Left lung (tissue), 10 donors: Measurements from ENCODE around the gene ZNF580. TPM values are rescaled to one million over a fixed set of nuclear protein-coding genes. Genes with fewer than 3 reads are reported as not detected.

Experiments used
- ATAC-seq: fragments of 200-7000 bp; cut with Tn5 transposase; one replicate; pipeline ENCODE4 v1.9.1; 2020; ENCODE audit warnings: moderate library complexity
- DNase-seq, 4 donors: peaks; one replicate each; pipeline ENCODE4 v3.0.0-alpha.2; 2013 to 2020
- H3K27ac ChIP-seq, 2 donors: fragments of 200-600 bp; sonication (generic) in 1 of 2; one replicate each; pipeline versions ENCODE4 v1.5.0 to v1.8.0; 2020 to 2021
- H3K27me3 ChIP-seq, 2 donors: fragments of 200-600 bp; sonication (generic) in 1 of 2; one replicate each; pipeline versions ENCODE4 v1.5.0 to v1.8.0; 2020 to 2021
- H3K36me3 ChIP-seq, 2 donors: fragments of 200-600 bp; sonication (generic) in 1 of 2; one replicate each; pipeline versions ENCODE4 v1.5.0 to v1.8.0; 2020 to 2021
- H3K4me1 ChIP-seq, 2 donors: fragments of 200-600 bp; one replicate each; pipeline ENCODE4 v1.8.0; 2021
- H3K4me3 ChIP-seq, 2 donors: fragments of 200-600 bp; sonication (generic) in 1 of 2; one replicate each; pipeline versions ENCODE4 v1.5.0 to v1.8.0; 2020 to 2021; ENCODE audit warnings: mild to moderate bottlenecking in 1 of 2
- H3K9me3 ChIP-seq, 2 donors: fragments of 200-600 bp; sonication (generic) in 1 of 2; one replicate each; pipeline versions ENCODE4 v1.5.0 to v1.8.0; 2020 to 2021
- intact Hi-C, 2 donors: fragments of 100-400 bp; cut with DNase I; formaldehyde crosslinking; loops; one replicate each; pipeline versions ENCODE4 v1.11.2 to v1.14.2; 2022
- polyA plus RNA-seq, 6 donors: library from polyadenylated mRNA; unstranded; fragments of 120-200 nt; gene quantifications; one replicate each; pipeline ENCODE4 v1.2.1, GENCODE V29; 2013; ENCODE audit not compliant: insufficient read length in 6 of 6
- total RNA-seq, 2 donors: library from RNA; stranded (reverse); fragmentation: NEBNext Ultra II Directional; extraction: Animal tissue kit (Norgen Biotek cat#: 25700); gene quantifications; one replicate each; pipeline ENCODE4 v1.2.1, GENCODE V29; 2021
- TF ChIP-seq, protein P1 (sequence below), 2 donors: fragments of 200-600 bp; sonication (generic) in 1 of 2; IDR thresholded peaks; one replicate each; pipeline versions ENCODE4 v1.5.0 to v1.8.0; 2021; ENCODE audit warnings: antibody characterized with exemption in 2 of 2
- donor health status: DM: no; HTN: yes; CAD: no.
- donor health status: DM: no; HTN: no; CAD: no.

The ZNF580 gene
- total and polyA plus RNA-seq, 8 donors = 33.8 to 49.5 (median 39.1) TPM

DNA sequence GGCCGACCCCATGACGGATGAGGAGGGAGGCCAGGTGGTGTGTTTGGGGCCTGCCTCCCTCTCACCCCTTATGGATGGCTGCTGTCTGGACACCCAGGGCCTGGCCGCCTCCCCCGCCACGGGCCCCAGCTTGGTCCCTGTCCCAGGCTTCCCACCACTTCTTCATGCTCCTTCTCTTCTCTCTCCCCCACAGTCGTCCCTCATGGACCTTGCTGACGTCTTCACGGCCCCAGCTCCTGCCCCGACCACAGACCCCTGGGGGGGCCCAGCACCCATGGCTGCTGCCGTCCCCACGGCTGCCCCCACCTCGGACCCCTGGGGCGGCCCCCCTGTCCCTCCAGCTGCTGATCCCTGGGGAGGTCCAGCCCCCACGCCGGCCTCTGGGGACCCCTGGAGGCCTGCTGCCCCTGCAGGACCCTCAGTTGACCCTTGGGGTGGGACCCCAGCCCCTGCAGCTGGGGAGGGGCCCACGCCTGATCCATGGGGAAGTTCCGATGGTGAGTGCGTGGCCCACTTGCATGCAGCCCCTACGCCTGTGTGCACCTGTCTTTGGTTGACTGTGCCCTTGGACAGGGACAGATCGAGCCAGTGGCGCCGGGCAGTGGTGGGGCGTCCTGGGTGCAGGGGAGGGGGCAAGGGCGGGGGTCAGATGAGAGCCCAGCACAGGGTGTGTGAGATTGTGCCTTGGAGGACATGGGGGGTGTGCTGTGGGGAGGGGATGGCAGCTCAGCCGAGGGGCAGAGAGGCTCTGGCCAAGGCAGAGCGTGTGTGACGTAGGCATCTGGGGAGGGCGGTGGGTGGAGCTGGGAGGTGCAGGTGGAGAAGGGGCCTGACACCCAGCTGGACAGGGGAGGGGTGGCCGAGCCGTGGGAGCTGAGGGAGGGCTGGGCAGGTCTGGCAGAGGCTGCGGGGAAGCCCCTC is 51.0 kb downstream of the ZNF580 start:
- Histone ChIP-seq H3K27ac (no peak overlapping the region), H3K4me1 (no peaks in the 10 kb centered on the region), H3K36me3 (peaks cover 0 to 100% of the 10 kb centered on the region in 2 donors), H3K27me3 (no peaks in the 10 kb centered on the region), H3K4me3 (no peak overlapping the region), H3K9me3 (no peaks in the 10 kb centered on the region)
- TF ChIP-seq, protein P1, sequence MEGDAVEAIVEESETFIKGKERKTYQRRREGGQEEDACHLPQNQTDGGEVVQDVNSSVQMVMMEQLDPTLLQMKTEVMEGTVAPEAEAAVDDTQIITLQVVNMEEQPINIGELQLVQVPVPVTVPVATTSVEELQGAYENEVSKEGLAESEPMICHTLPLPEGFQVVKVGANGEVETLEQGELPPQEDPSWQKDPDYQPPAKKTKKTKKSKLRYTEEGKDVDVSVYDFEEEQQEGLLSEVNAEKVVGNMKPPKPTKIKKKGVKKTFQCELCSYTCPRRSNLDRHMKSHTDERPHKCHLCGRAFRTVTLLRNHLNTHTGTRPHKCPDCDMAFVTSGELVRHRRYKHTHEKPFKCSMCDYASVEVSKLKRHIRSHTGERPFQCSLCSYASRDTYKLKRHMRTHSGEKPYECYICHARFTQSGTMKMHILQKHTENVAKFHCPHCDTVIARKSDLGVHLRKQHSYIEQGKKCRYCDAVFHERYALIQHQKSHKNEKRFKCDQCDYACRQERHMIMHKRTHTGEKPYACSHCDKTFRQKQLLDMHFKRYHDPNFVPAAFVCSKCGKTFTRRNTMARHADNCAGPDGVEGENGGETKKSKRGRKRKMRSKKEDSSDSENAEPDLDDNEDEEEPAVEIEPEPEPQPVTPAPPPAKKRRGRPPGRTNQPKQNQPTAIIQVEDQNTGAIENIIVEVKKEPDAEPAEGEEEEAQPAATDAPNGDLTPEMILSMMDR (IDR thresholded peaks at IDR 0.05) = no peak
- ATAC-seq (no peak), DNase-seq (peak in 2 of 4 donors; percentile 19 to 65)
- intact Hi-C loops = no loop called here

DNA sequence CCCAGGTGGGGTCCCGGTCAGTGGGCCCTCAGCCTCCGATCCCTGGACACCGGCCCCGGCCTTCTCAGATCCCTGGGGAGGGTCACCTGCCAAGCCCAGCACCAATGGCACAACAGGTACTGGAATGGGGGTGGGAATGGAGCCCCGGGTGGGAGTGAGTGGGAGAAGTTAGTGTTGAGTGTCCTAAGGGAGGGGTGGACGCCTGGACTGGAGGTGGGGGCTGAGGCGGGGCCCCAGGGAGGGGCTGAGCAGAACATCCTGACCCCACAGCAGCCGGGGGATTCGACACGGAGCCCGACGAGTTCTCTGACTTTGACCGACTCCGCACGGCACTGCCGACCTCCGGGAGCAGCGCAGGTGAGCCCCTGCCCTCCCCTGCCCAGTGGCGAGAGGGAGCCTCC is 51.9 kb downstream of the ZNF580 start:
- no peak for ATAC-seq
- peaks cover 0 to 100% of the 10 kb centered on the region in 2 donors for H3K36me3 ChIP-seq
- H3K9me3 ChIP-seq = no peaks in the 10 kb centered on the region
- H3K4me3 ChIP-seq = no peak overlapping the region
- no peaks in the 10 kb centered on the region for H3K4me1 ChIP-seq
- no peak overlapping the region for H3K27ac ChIP-seq
- TF ChIP-seq, protein P1 (IDR thresholded peaks at IDR 0.05) = no peak
- no peaks in the 10 kb centered on the region for H3K27me3 ChIP-seq
- peak in 2 of 4 donors; percentile 24 to 72 for DNase-seq
- intact Hi-C loops = no loop called here

Other genes starting within 250 kb of the ZNF580 start
- gene UBE2S, start 233.2 kb upstream of the ZNF580 start, total RNA-seq = 10 to 100 TPM; 26.5 to 39.1 TPM
- gene UBE2S, start 233.2 kb upstream of the ZNF580 start, polyA plus RNA-seq = 10 to 100 TPM; 27.4 to 71.2 (median 35.7) TPM
- not detected for gene SHISA7, start 197.7 kb upstream of the ZNF580 start, total RNA-seq
- under 1 TPM; 0.11 to 0.23 (median 0.20) TPM for gene SHISA7, start 197.7 kb upstream of the ZNF580 start, polyA plus RNA-seq
- 10 to 100 TPM; 36.2 to 49.4 TPM for gene ISOC2, start 179.4 kb upstream of the ZNF580 start, total RNA-seq
- 10 to 100 TPM; 23.8 to 38.3 (median 29.6) TPM for gene ISOC2, start 179.4 kb upstream of the ZNF580 start, polyA plus RNA-seq
- not detected for gene C19orf85, start 176.3 kb upstream of the ZNF580 start, total RNA-seq
- not detected for gene C19orf85, start 176.3 kb upstream of the ZNF580 start, polyA plus RNA-seq
- 1 to 10 TPM; 8.7 to 9.5 TPM for gene ZNF628, start 164.4 kb upstream of the ZNF580 start, total RNA-seq
- gene ZNF628, start 164.4 kb upstream of the ZNF580 start, polyA plus RNA-seq = 1 to 10 TPM; 1.6 to 5.4 (median 2.8) TPM
- gene NAT14, start 155.8 kb upstream of the ZNF580 start, total RNA-seq = 10 to 100 TPM; 22.9 to 37.2 TPM
- gene NAT14, start 155.8 kb upstream of the ZNF580 start, polyA plus RNA-seq = 10 to 100 TPM; 34.7 to 46.6 (median 41.3) TPM
- gene SSC5D, start 152.6 kb upstream of the ZNF580 start, total RNA-seq = 10 to 100 TPM in 1 of 2 donors, 1 to 10 TPM in 1; 5.3 to 45.9 TPM
- 10 to 100 TPM in 1 of 6 donors, 1 to 10 TPM in 5; 4.1 to 12.7 (median 8.0) TPM for gene SSC5D, start 152.6 kb upstream of the ZNF580 start, polyA plus RNA-seq
- not detected for gene SBK2, start 103.9 kb upstream of the ZNF580 start, total RNA-seq
- gene SBK2, start 103.9 kb upstream of the ZNF580 start, polyA plus RNA-seq = under 1 TPM in 1 of 6 donors, not detected in 5; 0.20 TPM
- gene SBK3, start 95.5 kb upstream of the ZNF580 start, total RNA-seq = under 1 TPM; 0.26 to 0.50 TPM
- gene SBK3, start 95.5 kb upstream of the ZNF580 start, polyA plus RNA-seq = 1 to 10 TPM in 2 of 6 donors, under 1 TPM in 4; 0.46 to 1.7 (median 0.69) TPM
- 10 to 100 TPM; 12.8 to 14.7 TPM for gene ZNF579, start 60.2 kb upstream of the ZNF580 start, total RNA-seq
- 10 to 100 TPM; 10.7 to 13.9 (median 12.5) TPM for gene ZNF579, start 60.2 kb upstream of the ZNF580 start, polyA plus RNA-seq
- 10 to 100 TPM; 11.0 to 14.4 TPM for gene FIZ1, start 41.5 kb upstream of the ZNF580 start, total RNA-seq
- 10 to 100 TPM; 16.7 to 22.6 (median 19.6) TPM for gene FIZ1, start 41.5 kb upstream of the ZNF580 start, polyA plus RNA-seq
- gene ZNF524, start 40.7 kb upstream of the ZNF580 start, total RNA-seq = 10 to 100 TPM; 22.3 to 22.4 TPM
- gene ZNF524, start 40.7 kb upstream of the ZNF580 start, polyA plus RNA-seq = 1 to 10 TPM; 4.9 to 9.0 (median 6.9) TPM
- 10 to 100 TPM; 13.7 to 16.1 TPM for gene ZNF865, start 35.4 kb upstream of the ZNF580 start, total RNA-seq
- gene ZNF865, start 35.4 kb upstream of the ZNF580 start, polyA plus RNA-seq = 10 to 100 TPM in 2 of 6 donors, 1 to 10 TPM in 4; 5.9 to 12.2 (median 8.4) TPM
- gene ZNF784, start 16.4 kb upstream of the ZNF580 start, total RNA-seq = 1 to 10 TPM; 6.0 to 8.0 TPM
- gene ZNF784, start 16.4 kb upstream of the ZNF580 start, polyA plus RNA-seq = 10 to 100 TPM in 1 of 6 donors, 1 to 10 TPM in 5; 8.3 to 11.6 (median 8.9) TPM
- gene ZNF581, start 2.6 kb downstream of the ZNF580 start, total RNA-seq = 10 to 100 TPM; 14.5 to 19.5 TPM
- gene ZNF581, start 2.6 kb downstream of the ZNF580 start, polyA plus RNA-seq = 10 to 100 TPM; 24.2 to 32.3 (median 28.8) TPM
- 10 to 100 TPM in 1 of 2 donors, 1 to 10 TPM in 1; 9.7 to 15.1 TPM for gene CCDC106, start 7.2 kb downstream of the ZNF580 start, total RNA-seq
- gene CCDC106, start 7.2 kb downstream of the ZNF580 start, polyA plus RNA-seq = 10 to 100 TPM; 11.0 to 16.8 (median 14.7) TPM
- 100 to 1,000 TPM; 123 to 145 TPM for gene U2AF2, start 14.0 kb downstream of the ZNF580 start, total RNA-seq
- 100 to 1,000 TPM; 160 to 213 (median 176) TPM for gene U2AF2, start 14.0 kb downstream of the ZNF580 start, polyA plus RNA-seq
- gene EPN1, start 34.2 kb downstream of the ZNF580 start, total RNA-seq = 100 to 1,000 TPM; 114 to 120 TPM
- 100 to 1,000 TPM in 1 of 6 donors, 10 to 100 TPM in 5; 67.7 to 104 (median 88.6) TPM for gene EPN1, start 34.2 kb downstream of the ZNF580 start, polyA plus RNA-seq
- not detected for gene NLRP9, start 97.4 kb downstream of the ZNF580 start, total RNA-seq
- gene NLRP9, start 97.4 kb downstream of the ZNF580 start, polyA plus RNA-seq = under 1 TPM in 1 of 6 donors, not detected in 5; 0.08 TPM
- not detected for gene RFPL4A, start 118.1 kb downstream of the ZNF580 start, total RNA-seq
- under 1 TPM in 1 of 6 donors, not detected in 5; 0.34 TPM for gene RFPL4A, start 118.1 kb downstream of the ZNF580 start, polyA plus RNA-seq
- gene RFPL4AL1, start 128.1 kb downstream of the ZNF580 start, total RNA-seq = not detected
- under 1 TPM in 2 of 6 donors, not detected in 4; 0.18 to 0.19 TPM for gene RFPL4AL1, start 128.1 kb downstream of the ZNF580 start, polyA plus RNA-seq
- not detected for gene NLRP11, start 191.0 kb downstream of the ZNF580 start, total RNA-seq
- gene NLRP11, start 191.0 kb downstream of the ZNF580 start, polyA plus RNA-seq = under 1 TPM in 2 of 6 donors, not detected in 4; 0.04 TPM
- not detected for gene NLRP4, start 195.5 kb downstream of the ZNF580 start, total RNA-seq
- not detected for gene NLRP4, start 195.5 kb downstream of the ZNF580 start, polyA plus RNA-seq